HEK293 (cell line): ENCODE data around the gene FCHSD1.

Experiments used
- BCL11B ChIP-seq: fragments of 450-650 bp; formaldehyde crosslinking; IDR thresholded peaks from 2 replicates; pipeline ENCODE4 v1.5.1; 2016; ENCODE audit warnings: low read depth, missing biosample characterization, missing genetic modification characterization
- GLI4 ChIP-seq: fragments of 450-650 bp; formaldehyde crosslinking; IDR thresholded peaks from 2 replicates; pipeline ENCODE4 v1.5.1; 2016; ENCODE audit warnings: missing biosample characterization, missing genetic modification characterization
- GLIS2 ChIP-seq: fragments of 450-650 bp; formaldehyde crosslinking; IDR thresholded peaks from 2 replicates; pipeline ENCODE4 v1.5.1; 2016; ENCODE audit warnings: missing biosample characterization, missing genetic modification characterization
- HOXC10 ChIP-seq: sonication (generic); formaldehyde crosslinking; IDR thresholded peaks from 2 replicates; pipeline ENCODE4 v1.8.1; 2023; ENCODE audit warnings: mild to moderate bottlenecking, missing genetic modification reagents
- KLF7 ChIP-seq: fragments of 450-650 bp; formaldehyde crosslinking; IDR thresholded peaks from 2 replicates; pipeline ENCODE4 v1.5.1; 2016; ENCODE audit warnings: missing biosample characterization, missing genetic modification characterization, borderline replicate concordance
- OVOL3 ChIP-seq: fragments of 450-650 bp; formaldehyde crosslinking; IDR thresholded peaks from 2 replicates; pipeline ENCODE4 v1.5.1; 2016; ENCODE audit warnings: missing biosample characterization, missing genetic modification characterization
- RBAK ChIP-seq: fragments of 450-650 bp; formaldehyde crosslinking; IDR thresholded peaks from 2 replicates; pipeline ENCODE4 v1.5.1; 2016; ENCODE audit warnings: missing biosample characterization, missing genetic modification characterization
- REST ChIP-seq: fragments of 450-650 bp; formaldehyde crosslinking; IDR thresholded peaks from 2 replicates; pipeline ENCODE4 v1.5.1; 2016; ENCODE audit warnings: missing biosample characterization, missing genetic modification characterization
- SP7 ChIP-seq: fragments of 450-650 bp; formaldehyde crosslinking; IDR thresholded peaks from 2 replicates; pipeline ENCODE4 v1.5.1; 2016; ENCODE audit warnings: missing biosample characterization, missing genetic modification characterization
- TRIM28 ChIP-seq: IDR thresholded peaks from 2 replicates; pipeline ENCODE4 v1.6.1; 2011; ENCODE audit warnings: low read length, control low read depth, borderline replicate concordance
- ZNF114 ChIP-seq: fragments of 450-650 bp; formaldehyde crosslinking; IDR thresholded peaks from 2 replicates; pipeline ENCODE4 v1.5.0; 2017; ENCODE audit warnings: missing biosample characterization, missing genetic modification characterization
- ZNF146 ChIP-seq: fragments of 450-650 bp; formaldehyde crosslinking; IDR thresholded peaks from 2 replicates; pipeline ENCODE4 v1.5.1; 2016; ENCODE audit warnings: missing biosample characterization, missing genetic modification characterization
- ZNF169 ChIP-seq: fragments of 450-650 bp; formaldehyde crosslinking; IDR thresholded peaks from 2 replicates; pipeline ENCODE4 v1.5.1; 2016; ENCODE audit warnings: missing biosample characterization, missing genetic modification characterization
- ZNF239 ChIP-seq: fragments of 450-650 bp; formaldehyde crosslinking; IDR thresholded peaks from 2 replicates; pipeline ENCODE4 v1.5.1; 2016; ENCODE audit warnings: missing biosample characterization, missing genetic modification characterization
- ZNF26 ChIP-seq: fragments of 450-650 bp; formaldehyde crosslinking; IDR thresholded peaks from 2 replicates; pipeline ENCODE4 v1.5.1; 2016; ENCODE audit warnings: missing biosample characterization, missing genetic modification characterization
- ZNF292 ChIP-seq: fragments of 450-650 bp; formaldehyde crosslinking; IDR thresholded peaks from 2 replicates; pipeline ENCODE4 v1.5.1; 2016; ENCODE audit warnings: low read depth, missing biosample characterization, missing genetic modification characterization, borderline replicate concordance
- ZNF449 ChIP-seq: fragments of 450-650 bp; formaldehyde crosslinking; IDR thresholded peaks from 2 replicates; pipeline ENCODE4 v1.5.1; 2017; ENCODE audit warnings: missing biosample characterization, mild to moderate bottlenecking, missing genetic modification characterization, moderate library complexity
- ZNF488 ChIP-seq: fragments of 450-650 bp; formaldehyde crosslinking; IDR thresholded peaks from 2 replicates; pipeline ENCODE4 v1.5.1; 2016; ENCODE audit warnings: missing biosample characterization, missing genetic modification characterization
- ZNF571 ChIP-seq: fragments of 450-650 bp; formaldehyde crosslinking; IDR thresholded peaks from 2 replicates; pipeline ENCODE4 v1.5.0; 2017; ENCODE audit warnings: missing biosample characterization, missing genetic modification characterization
- ZNF610 ChIP-seq: fragments of 450-650 bp; formaldehyde crosslinking; IDR thresholded peaks from 2 replicates; pipeline ENCODE4 v1.5.1; 2016; ENCODE audit warnings: missing biosample characterization, missing genetic modification characterization, borderline replicate concordance
- ZNF624 ChIP-seq: fragments of 450-650 bp; formaldehyde crosslinking; IDR thresholded peaks from 2 replicates; pipeline ENCODE4 v1.5.1; 2017; ENCODE audit warnings: missing biosample characterization, missing genetic modification characterization
- ZNF629 ChIP-seq: fragments of 450-650 bp; formaldehyde crosslinking; IDR thresholded peaks from 2 replicates; pipeline ENCODE4 v1.5.1; 2017; ENCODE audit warnings: missing biosample characterization, missing genetic modification characterization
- ZNF645 ChIP-seq: fragments of 450-650 bp; formaldehyde crosslinking; IDR thresholded peaks from 2 replicates; pipeline ENCODE4; 2016; ENCODE audit warnings: missing biosample characterization, missing genetic modification characterization
- ZNF654 ChIP-seq: fragments of 450-650 bp; formaldehyde crosslinking; IDR thresholded peaks from 2 replicates; pipeline ENCODE4 v1.5.1; 2016; ENCODE audit warnings: low read depth, missing biosample characterization, missing genetic modification characterization
- ZNF692 ChIP-seq: fragments of 450-650 bp; formaldehyde crosslinking; IDR thresholded peaks from 2 replicates; pipeline ENCODE4 v1.5.1; 2016; ENCODE audit warnings: missing biosample characterization, missing genetic modification characterization
- ZNF747 ChIP-seq: fragments of 450-650 bp; formaldehyde crosslinking; IDR thresholded peaks from 2 replicates; pipeline ENCODE4 v1.5.1; 2016; ENCODE audit warnings: missing biosample characterization, missing genetic modification characterization
- ZNF76 ChIP-seq: fragments of 450-650 bp; formaldehyde crosslinking; IDR thresholded peaks from 2 replicates; pipeline ENCODE4; 2016; ENCODE audit warnings: low read depth, missing biosample characterization, missing genetic modification characterization, borderline replicate concordance
- ZNF837 ChIP-seq: fragments of 450-650 bp; formaldehyde crosslinking; IDR thresholded peaks from 2 replicates; pipeline ENCODE4 v1.5.1; 2016; ENCODE audit warnings: missing biosample characterization, missing genetic modification characterization
- ZSCAN5A ChIP-seq: fragments of 450-650 bp; formaldehyde crosslinking; IDR thresholded peaks from 2 replicates; pipeline ENCODE4 v1.5.1; 2016; ENCODE audit warnings: missing biosample characterization, missing genetic modification characterization

The FCHSD1 gene

GRCh38 chr5:141618804-141619554, 32.2 kb downstream of the FCHSD1 start, which contains the start of gene DIAPH1 (continued):
- TF ChIP-seq REST (no peak), ZNF76 (peak; percentile 77), ZNF629 (tag by site-specific recombination) (peak; percentile 80), ZNF645 (no peak), KLF7 (tag by site-specific recombination) (peak; percentile 92), ZNF239 (tag by site-specific recombination) (no peak), RBAK (tag by site-specific recombination) (no peak), GLI4 (peak; percentile 59; the same call in 1 of the 2 replicates), OVOL3 (tag by site-specific recombination) (no peak), SP7 (tag by site-specific recombination) (peak; percentile 90), ZNF292 (tag by site-specific recombination) (no peak), ZNF26 (tag by site-specific recombination) (no peak), BCL11B (no peak), GLIS2 (tag by site-specific recombination) (peak; percentile 43), ZNF837 (tag by site-specific recombination) (no peak), ZNF571 (tag by site-specific recombination) (no peak), ZSCAN5A (tag by site-specific recombination) (peak; percentile 86), ZNF610 (tag by site-specific recombination) (0 out of 2 replicates have a peak, but pooled peaks have one; percentile 38), ZNF169 (tag by site-specific recombination) (no peak), ZNF146 (no peak), HOXC10 (CRISPR knock-in tag) (no peak), ZNF114 (no peak), ZNF654 (tag by site-specific recombination) (peak; percentile 39), TRIM28 (no peak), ZNF449 (peak; percentile 62), ZNF747 (tag by site-specific recombination) (no peak), ZNF488 (tag by site-specific recombination) (no peak), ZNF624 (no peak), ZNF692 (tag by site-specific recombination) (peak; percentile 80)
